MCF 10A (cell line): ENCODE measurements around the gene DDX20. TPM values are rescaled to one million over a fixed set of nuclear protein-coding genes. Genes with fewer than 3 reads are reported as not detected.

Experiments
- BruUV-seq: library from RNA; stranded (reverse); fragments of 400-500 nt; replicated peaks from 2 replicates; lab custom pipeline; 2021; lab: Mats Ljungman, UMichigan
- CTCF ChIA-PET: fragments of 300-600 bp; sonication (Branson Sonifier 250); formaldehyde crosslinking; extraction: SDS; loops from one replicate; lab custom pipeline; 2021; ENCODE audit warnings: antibody characterized with exemption, inconsistent platforms; lab: Yijun Ruan, JAX
- POLR2A ChIA-PET: fragments of 300-600, 350-650 bp; sonication (Branson Sonifier 250); formaldehyde crosslinking; extraction: SDS; loops from one replicate; lab custom pipeline; 2020; ENCODE audit warnings: antibody characterized with exemption, inconsistent platforms; lab: Yijun Ruan, JAX
- DNase-seq: peaks from one replicate; pipeline ENCODE4 v3.0.0-alpha.2; 2018; ENCODE audit not compliant: unreplicated experiment
- H3K27ac Mint-ChIP-seq: one replicate; pipeline ENCODE4 v1.8.0; 2022; ENCODE audit warnings: mild to moderate bottlenecking, low read depth, mixed read lengths; ENCODE audit not compliant: unreplicated experiment
- H3K27me3 Mint-ChIP-seq: one replicate; pipeline ENCODE4 v1.8.0; 2022; ENCODE audit warnings: mixed read lengths; ENCODE audit not compliant: insufficient read depth, unreplicated experiment
- H3K36me3 Mint-ChIP-seq: one replicate; pipeline ENCODE4 v1.8.0; 2022; ENCODE audit warnings: mild to moderate bottlenecking, moderate library complexity, mixed read lengths; ENCODE audit not compliant: insufficient read depth, unreplicated experiment
- H3K4me1 Mint-ChIP-seq: one replicate; pipeline ENCODE4 v1.8.0; 2022; ENCODE audit warnings: mixed read lengths; ENCODE audit not compliant: insufficient read depth, unreplicated experiment
- H3K4me3 Mint-ChIP-seq: one replicate; pipeline ENCODE4 v1.8.0; 2022; ENCODE audit warnings: mild to moderate bottlenecking, moderate library complexity, mixed read lengths; ENCODE audit not compliant: unreplicated experiment
- H3K9me3 Mint-ChIP-seq: one replicate; pipeline ENCODE4 v1.8.0; 2022; ENCODE audit warnings: mixed read lengths; ENCODE audit not compliant: unreplicated experiment
- intact Hi-C: fragments of 100-400 bp; cut with micrococcal nuclease; formaldehyde crosslinking; loops from 2 replicates; pipeline ENCODE4 v1.14.1; 2022
- total RNA-seq: library from RNA; stranded (reverse); gene quantifications from 2 replicates; pipeline ENCODE4 v1.2.3, GENCODE V29; 2022
- TF ChIP-seq, protein P1 (sequence below): fragments of 200-600 bp; IDR thresholded peaks from one replicate; pipeline ENCODE4 v1.8.0; 2022; ENCODE audit warnings: antibody characterized with exemption, mild to moderate bottlenecking; ENCODE audit not compliant: unreplicated experiment

Gene DDX20
- total RNA-seq, 1 experiment from 2014 or later: 14.8 TPM

DNA sequence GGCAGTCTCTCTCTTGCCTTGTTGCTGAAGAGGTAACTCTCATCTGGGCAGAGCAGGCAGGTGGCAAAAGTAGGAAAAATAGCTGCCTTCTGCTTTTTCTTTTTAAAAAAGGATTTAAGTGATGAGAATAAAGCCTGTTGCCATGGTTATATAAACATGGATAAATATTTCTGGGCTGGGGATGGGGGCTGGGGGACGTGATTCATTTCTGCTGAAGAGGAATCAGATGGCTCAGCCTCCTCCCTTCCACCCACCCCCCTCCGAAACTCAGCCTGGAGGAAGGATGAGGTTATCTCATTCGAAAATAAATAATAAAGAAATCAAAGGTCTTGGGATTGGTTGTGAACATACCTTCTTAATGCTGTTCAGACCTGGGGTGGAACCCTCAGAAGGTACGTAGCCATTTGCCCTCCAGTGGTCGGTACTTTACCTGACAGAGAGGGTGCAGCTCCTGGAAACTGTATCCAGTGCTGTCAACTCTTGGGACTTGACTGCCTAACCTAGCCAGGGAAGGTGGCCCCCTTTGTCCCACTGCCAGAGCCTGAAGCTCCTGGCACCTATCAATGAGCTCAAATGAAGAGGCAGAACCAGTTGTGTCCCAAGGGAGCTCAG is 12.7 kb upstream of the DDX20 start:
- ChIA-PET POLR2A (no interaction called here), CTCF (interaction anchor here (0.6 to 1.3 kb wide), 4 partner anchors 27 to 271 kb away, joined by 3 to 7 read pairs (median 5); no protein-coding TSS in a partner anchor)

GRCh38 chr1:111743679-111744101 is 12.0 kb upstream of the DDX20 start:
- no TSS peak for BruUV-seq
- H3K36me3 Mint-ChIP-seq: no peaks in the 10 kb centered on the region
- TF ChIP-seq, protein P1, sequence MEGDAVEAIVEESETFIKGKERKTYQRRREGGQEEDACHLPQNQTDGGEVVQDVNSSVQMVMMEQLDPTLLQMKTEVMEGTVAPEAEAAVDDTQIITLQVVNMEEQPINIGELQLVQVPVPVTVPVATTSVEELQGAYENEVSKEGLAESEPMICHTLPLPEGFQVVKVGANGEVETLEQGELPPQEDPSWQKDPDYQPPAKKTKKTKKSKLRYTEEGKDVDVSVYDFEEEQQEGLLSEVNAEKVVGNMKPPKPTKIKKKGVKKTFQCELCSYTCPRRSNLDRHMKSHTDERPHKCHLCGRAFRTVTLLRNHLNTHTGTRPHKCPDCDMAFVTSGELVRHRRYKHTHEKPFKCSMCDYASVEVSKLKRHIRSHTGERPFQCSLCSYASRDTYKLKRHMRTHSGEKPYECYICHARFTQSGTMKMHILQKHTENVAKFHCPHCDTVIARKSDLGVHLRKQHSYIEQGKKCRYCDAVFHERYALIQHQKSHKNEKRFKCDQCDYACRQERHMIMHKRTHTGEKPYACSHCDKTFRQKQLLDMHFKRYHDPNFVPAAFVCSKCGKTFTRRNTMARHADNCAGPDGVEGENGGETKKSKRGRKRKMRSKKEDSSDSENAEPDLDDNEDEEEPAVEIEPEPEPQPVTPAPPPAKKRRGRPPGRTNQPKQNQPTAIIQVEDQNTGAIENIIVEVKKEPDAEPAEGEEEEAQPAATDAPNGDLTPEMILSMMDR: no peak
- H3K4me3 Mint-ChIP-seq: no peak overlapping the region
- POLR2A ChIA-PET: interaction anchor here (0.8 to 1.1 kb wide), 2 partner anchors 11 to 29 kb away, joined by 3 read pairs; no protein-coding TSS in a partner anchor
- H3K27me3 Mint-ChIP-seq: no peaks in the 10 kb centered on the region
- H3K4me1 Mint-ChIP-seq: peaks cover 5% of the 10 kb centered on the region
- no peak overlapping the region for H3K27ac Mint-ChIP-seq
- CTCF ChIA-PET: interaction anchor here (0.6 to 2.6 kb wide), 6 partner anchors 11 to 236 kb away, joined by 3 to 17 read pairs (median 6); no protein-coding TSS in a partner anchor
- DNase-seq: no peak
- no peaks in the 10 kb centered on the region for H3K9me3 Mint-ChIP-seq
- intact Hi-C loops: no loop called here

More for the DNA sequence above, 12.7 kb upstream of the DDX20 start:
- Mint-ChIP-seq H3K27ac (no peak overlapping the region), H3K36me3 (no peaks in the 10 kb centered on the region), H3K9me3 (no peaks in the 10 kb centered on the region), H3K27me3 (no peaks in the 10 kb centered on the region), H3K4me3 (no peak overlapping the region), H3K4me1 (peaks cover 7% of the 10 kb centered on the region)
- TF ChIP-seq, protein P1: no peak
- no TSS peak for BruUV-seq
- DNase-seq: no peak
- intact Hi-C loops: no loop called here

DNA sequence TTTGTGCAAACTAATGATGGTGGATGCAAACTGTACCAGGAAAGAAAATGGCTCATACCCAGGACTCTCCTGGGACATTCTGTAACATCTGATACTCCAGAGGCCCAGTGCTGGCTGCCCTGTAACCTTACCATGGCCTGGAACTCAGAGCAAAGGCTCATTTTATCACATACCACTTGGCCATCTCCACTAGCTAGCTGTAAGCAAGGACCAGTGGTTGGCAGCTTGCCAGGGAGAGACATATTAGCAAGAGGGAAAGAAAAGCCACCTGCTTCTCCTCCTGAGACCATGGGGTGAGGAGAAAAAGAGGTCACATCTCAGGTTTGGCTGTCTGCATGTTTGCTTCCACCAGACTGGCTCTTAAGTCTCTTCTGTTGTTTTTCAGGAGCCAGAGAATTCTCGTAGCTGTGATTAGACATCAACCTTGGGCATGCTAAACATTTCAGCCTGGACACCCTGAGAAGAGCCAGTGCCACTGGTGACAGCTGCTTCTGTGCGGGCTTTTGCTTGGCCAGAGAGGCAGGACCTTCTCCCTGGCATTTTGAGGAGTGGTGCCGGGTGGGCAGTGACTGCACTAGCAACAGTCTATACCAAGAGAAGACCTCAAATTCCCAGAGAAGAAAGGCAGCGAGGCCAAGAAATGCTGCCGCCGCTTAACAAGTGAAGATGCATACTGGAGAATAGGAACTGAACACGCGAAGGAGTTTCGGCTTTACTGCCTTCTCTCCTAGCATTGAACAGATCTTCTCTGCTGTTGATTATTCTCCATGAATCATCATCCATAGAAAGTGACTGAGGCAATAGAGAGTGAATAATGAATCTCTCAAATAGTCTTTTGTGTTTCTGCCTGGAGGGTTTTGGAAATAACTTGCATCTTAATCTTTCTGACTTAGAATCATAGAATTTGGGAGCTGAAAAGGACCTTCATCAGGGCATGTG is 9.8 kb upstream of the DDX20 start:
- no peak overlapping the region for H3K4me3 Mint-ChIP-seq
- no peak overlapping the region for H3K27ac Mint-ChIP-seq
- no peaks in the 10 kb centered on the region for H3K27me3 Mint-ChIP-seq
- DNase-seq: no peak
- BruUV-seq: no TSS peak
- TF ChIP-seq, protein P1: no peak
- no peaks in the 10 kb centered on the region for H3K9me3 Mint-ChIP-seq
- intact Hi-C loops: loop anchor here (2.0 kb wide), 1 partner anchor 265 kb away; no protein-coding TSS in a partner anchor
- ChIA-PET CTCF (interaction anchor here (0.7 to 4.4 kb wide), 8 partner anchors 9 to 247 kb away, joined by 3 to 39 read pairs (median 8); no protein-coding TSS in a partner anchor), POLR2A (no interaction called here)
- no peaks in the 10 kb centered on the region for H3K4me1 Mint-ChIP-seq
- H3K36me3 Mint-ChIP-seq: no peaks in the 10 kb centered on the region
